HepG2 (cell line): ENCODE results near the gene PRDM8. TPM values are rescaled to one million over a fixed set of nuclear protein-coding genes. Genes with fewer than 3 reads are reported as not detected.

Source experiments
- ATAC-seq: fragments of 200-7000 bp; cut with Tn5 transposase; 3 replicates; pipeline ENCODE4 v1.9.1; 2020; ENCODE audit warnings: mild to moderate bottlenecking, moderate library complexity
- BruUV-seq: library from RNA; stranded (reverse); fragments of 400-500 nt; replicated peaks from 2 replicates; lab custom pipeline; 2021; lab: Mats Ljungman, UMichigan
- CTCF ChIA-PET: fragments of 300-600 bp; formaldehyde crosslinking; extraction: SDS; loops from one replicate; lab custom pipeline; 2021; ENCODE audit warnings: low total read pairs, inconsistent platforms, low intra/inter-chr PET ratio; lab: Yijun Ruan, JAX
- POLR2A ChIA-PET: fragments of 350-600 bp; sonication (Branson Sonifier 250); formaldehyde crosslinking; loops from one replicate; lab custom pipeline; 2020; ENCODE audit warnings: antibody characterized with exemption, inconsistent platforms; lab: Yijun Ruan, JAX
- DNase-seq: peaks from one replicate; pipeline ENCODE4 v3.0.0-alpha.2; 2015; ENCODE audit warnings: low spot score
- FAIRE-seq: peaks from 3 replicates; lab custom pipeline; 2011; peaks lifted over from hg19 to GRCh38; lab: Jason Lieb, UNC
- H2AFZ ChIP-seq: one replicate; pipeline ENCODE4 v1.6.1; 2011; ENCODE audit warnings: low read length, inconsistent platforms
- H3K27ac ChIP-seq: fragments of 300-600 bp; 3 replicates; pipeline ENCODE4 v1.8.0; 2011; ENCODE audit warnings: mixed run types, mild to moderate bottlenecking, mixed read lengths, low read length, inconsistent platforms; ENCODE audit not compliant: insufficient read depth; ENCODE audit errors: extremely low read length
- H3K27me3 ChIP-seq, 2 experiments: fragments of 200-600 bp in 1 of 2; 2 replicates in 1 of 2; 3 replicates in 1 of 2; pipeline versions ENCODE4 v1.6.0 to v1.8.0; 2011; ENCODE audit warnings: low read length in 2 of 2, mild to moderate bottlenecking in 2 of 2, moderate library complexity in 2 of 2, inconsistent platforms in 1 of 2; ENCODE audit not compliant: insufficient read depth in 2 of 2, control insufficient read depth in 1 of 2
- H3K36me3 ChIP-seq, 2 experiments: fragments of 200-600 bp in 1 of 2; replicated peaks in 1 of 2; 2 replicates in 1 of 2; 3 replicates in 1 of 2; pipeline versions ENCODE4 v1.5.1 to v1.8.0; 2011; ENCODE audit warnings: low read length in 2 of 2, inconsistent platforms in 1 of 2; ENCODE audit not compliant: insufficient read depth in 2 of 2, control insufficient read depth in 1 of 2
- H3K4me1 ChIP-seq: 2 replicates; pipeline ENCODE4 v1.5.1; 2012; ENCODE audit warnings: low read length, inconsistent platforms; ENCODE audit not compliant: insufficient read depth
- H3K4me2 ChIP-seq: 2 replicates; pipeline ENCODE4 v1.6.0; 2011; ENCODE audit warnings: low read depth, low read length, inconsistent platforms
- H3K4me3 ChIP-seq, 3 experiments: fragments of 200-600 bp in 1 of 3; sonication (generic), shearing (Covaris generic) in 1 of 3; replicated peaks in 1 of 3; 2 replicates each; pipeline ENCODE4 v1.5.1; 2011 to 2016; ENCODE audit warnings: low read length in 3 of 3, inconsistent platforms in 2 of 3, low read depth in 2 of 3, mild to moderate bottlenecking in 2 of 3, control low read depth in 1 of 3, mixed read lengths in 1 of 3; ENCODE audit not compliant: insufficient read depth in 1 of 3
- H3K79me2 ChIP-seq: one replicate; pipeline ENCODE4 v1.6.1; 2011; ENCODE audit warnings: low read length, inconsistent platforms; ENCODE audit not compliant: insufficient read depth
- H3K9ac ChIP-seq: 2 replicates; pipeline ENCODE4 v1.6.0; 2011; ENCODE audit warnings: mild to moderate bottlenecking, low read depth, low read length, inconsistent platforms; ENCODE audit not compliant: insufficient read depth
- H3K9me3 ChIP-seq: 2 replicates; pipeline ENCODE4 v1.5.1; 2012; ENCODE audit warnings: mild to moderate bottlenecking, low read length
- H4K20me1 ChIP-seq: 2 replicates; pipeline ENCODE4 v1.6.0; 2011; ENCODE audit warnings: inconsistent platforms, mild to moderate bottlenecking, low read length, moderate library complexity; ENCODE audit not compliant: insufficient read depth
- ADNP ChIP-seq: sonication (generic); formaldehyde crosslinking; IDR thresholded peaks from 2 replicates; pipeline ENCODE4 v1.4.0; 2020; ENCODE audit warnings: missing genetic modification reagents
- FOSL2 ChIP-seq: sonication (generic); formaldehyde crosslinking; IDR thresholded peaks from 2 replicates; pipeline ENCODE4 v1.4.0; 2020; ENCODE audit warnings: missing genetic modification reagents
- HOXA5 ChIP-seq: sonication (generic); formaldehyde crosslinking; IDR thresholded peaks from 2 replicates; pipeline ENCODE4 v1.4.0; 2020; ENCODE audit warnings: missing genetic modification reagents
- IKZF1 ChIP-seq: fragments of 450-650 bp; IDR thresholded peaks from 2 replicates; pipeline ENCODE4 v1.7.1; 2016
- KAT7 ChIP-seq: IDR thresholded peaks from 2 replicates; pipeline ENCODE4 v1.6.1; 2018; ENCODE audit warnings: borderline replicate concordance, missing compliant biosample characterization
- PAF1 ChIP-seq: IDR thresholded peaks from 2 replicates; pipeline ENCODE4 v1.6.1; 2016; ENCODE audit warnings: missing genetic modification reagents, missing compliant biosample characterization
- SMARCC2 ChIP-seq: fragments of 450-650 bp; IDR thresholded peaks from 2 replicates; pipeline ENCODE4 v1.6.1; 2017; ENCODE audit warnings: antibody characterized with exemption, mild to moderate bottlenecking
- SRSF1 ChIP-seq: fragments of 200-400 bp; formaldehyde crosslinking; optimal IDR thresholded peaks from 2 replicates; pipeline ENCODE3; 2017; ENCODE audit warnings: mild to moderate bottlenecking, low read depth, low read length, moderate library complexity
- TOPORS ChIP-seq: sonication (generic); formaldehyde crosslinking; IDR thresholded peaks from 2 replicates; pipeline ENCODE4 v1.8.0; 2023; ENCODE audit warnings: mild to moderate bottlenecking, missing genetic modification reagents
- ZNF841 ChIP-seq: sonication (generic); formaldehyde crosslinking; IDR thresholded peaks from 2 replicates; pipeline ENCODE4 v1.8.1; 2023; ENCODE audit warnings: missing genetic modification reagents, borderline replicate concordance
- WGBS: methylation state at CpG from one replicate; pipeline ENCODE4 v1.1.6; 2017; ENCODE audit warnings: low lambda C conversion rate; 5-methylcytosine and 5-hydroxymethylcytosine counted together
- in situ Hi-C: cut with HindIII; loops from 2 replicates; pipeline ENCODE4 v1.10.0; 2017; ENCODE audit warnings: low pct_unique_long_range_greater_than_20kb; ENCODE audit not compliant: extremely low pct_ligation_motif_present
- intact Hi-C: fragments of 100-400 bp; cut with micrococcal nuclease; formaldehyde crosslinking; loops from one replicate; pipeline ENCODE4 v1.10.0; 2022; ENCODE audit not compliant: unreplicated experiment
- polyA plus RNA-seq, 8 experiments: library from polyadenylated mRNA; depleted of rRNA in 3 of 8; stranded (reverse) in 7 of 8; unstranded in 1 of 8; fragments of >200 nt; fragmentation: Illumina TruSeq in 4 of 8; extraction: Trizol in 4 of 8; gene quantifications; 2 replicates each; pipeline versions ENCODE4 v1.2.1 to v1.2.3, GENCODE V29; 2011 to 2016; ENCODE audit warnings: low read depth in 4 of 8, missing spikeins in 1 of 8, mixed read lengths in 1 of 8; ENCODE audit not compliant: insufficient read depth in 1 of 8
- total RNA-seq, 5 experiments: library from RNA; depleted of rRNA; stranded (reverse); fragments of >200 nt; fragmentation: Illumina TruSeq; extraction: Trizol; gene quantifications; 2 replicates each; pipeline ENCODE4 v1.2.3, GENCODE V29; 2016; ENCODE audit warnings: low read depth in 1 of 5
- TF ChIP-seq, protein P1 (sequence below): sonication (generic); formaldehyde crosslinking; IDR thresholded peaks from 2 replicates; pipeline ENCODE4 v1.4.0; 2020; ENCODE audit warnings: missing genetic modification reagents, mild to moderate bottlenecking, borderline replicate concordance
- TF ChIP-seq, protein P2 (sequence below): conservative IDR thresholded peaks from 2 replicates; pipeline ENCODE4 v1.6.1; 2018; ENCODE audit warnings: missing genetic modification reagents

Gene PRDM8
- total and polyA plus RNA-seq, 2 of the 13 experiments (the other 11 are each of a cell fraction or from before 2014, with no cell fraction given), result 0.09 TPM; not detected in 1

DNA sequence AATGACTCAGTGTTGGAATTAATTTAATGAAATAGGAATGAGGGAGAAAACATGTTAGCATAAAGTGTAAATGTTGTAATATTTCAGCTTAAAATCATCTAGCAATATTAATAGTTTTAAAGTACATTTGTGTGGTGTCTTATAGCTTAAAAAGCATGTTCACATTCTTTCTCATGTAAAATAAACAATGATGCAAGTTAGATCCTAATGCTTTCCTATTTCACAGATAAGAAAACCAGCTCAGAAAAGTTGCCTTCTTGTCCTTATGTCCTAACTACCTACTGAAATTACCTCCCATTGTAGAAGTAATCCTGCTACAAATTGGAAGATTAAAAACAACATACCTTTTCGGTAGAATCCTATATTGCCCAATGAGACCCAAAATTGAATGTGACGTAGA, 40.9 kb upstream of the PRDM8 start:
- POLR2A ChIA-PET, result no interaction called here
- TF ChIP-seq ZNF841 (CRISPR knock-in tag) (no peak), FOSL2 (CRISPR knock-in tag) (no peak), KAT7 (CRISPR knock-in tag) (no peak), SMARCC2 (no peak), SRSF1 (no peak), PAF1 (CRISPR knock-in tag) (no peak), HOXA5 (CRISPR knock-in tag) (no peak), ADNP (no peak), IKZF1 (no peak), TOPORS (CRISPR knock-in tag) (no peak)
- TF ChIP-seq, protein P1, sequence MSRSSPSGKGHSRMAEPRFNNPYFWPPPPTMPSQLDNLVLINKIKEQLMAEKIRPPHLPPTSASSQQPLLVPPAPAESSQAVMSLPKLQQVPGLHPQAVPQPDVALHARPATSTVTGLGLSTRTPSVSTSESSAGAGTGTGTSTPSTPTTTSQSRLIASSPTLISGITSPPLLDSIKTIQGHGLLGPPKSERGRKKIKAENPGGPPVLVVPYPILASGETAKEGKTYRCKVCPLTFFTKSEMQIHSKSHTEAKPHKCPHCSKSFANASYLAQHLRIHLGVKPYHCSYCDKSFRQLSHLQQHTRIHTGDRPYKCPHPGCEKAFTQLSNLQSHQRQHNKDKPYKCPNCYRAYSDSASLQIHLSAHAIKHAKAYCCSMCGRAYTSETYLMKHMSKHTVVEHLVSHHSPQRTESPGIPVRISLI (CRISPR knock-in tag), result no peak
- TF ChIP-seq, protein P2, sequence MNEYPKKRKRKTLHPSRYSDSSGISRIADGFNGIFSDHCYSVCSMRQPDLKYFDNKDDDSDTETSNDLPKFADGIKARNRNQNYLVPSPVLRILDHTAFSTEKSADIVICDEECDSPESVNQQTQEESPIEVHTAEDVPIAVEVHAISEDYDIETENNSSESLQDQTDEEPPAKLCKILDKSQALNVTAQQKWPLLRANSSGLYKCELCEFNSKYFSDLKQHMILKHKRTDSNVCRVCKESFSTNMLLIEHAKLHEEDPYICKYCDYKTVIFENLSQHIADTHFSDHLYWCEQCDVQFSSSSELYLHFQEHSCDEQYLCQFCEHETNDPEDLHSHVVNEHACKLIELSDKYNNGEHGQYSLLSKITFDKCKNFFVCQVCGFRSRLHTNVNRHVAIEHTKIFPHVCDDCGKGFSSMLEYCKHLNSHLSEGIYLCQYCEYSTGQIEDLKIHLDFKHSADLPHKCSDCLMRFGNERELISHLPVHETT (CRISPR knock-in tag), result no peak
- H3K27ac ChIP-seq, result no peak overlapping the region
- no peak overlapping the region for H3K4me3 ChIP-seq
- intact Hi-C loops (no loop called here), in situ Hi-C loops (no loop called here)
- H2AFZ ChIP-seq, result no peak overlapping the region
- no peaks in the 10 kb centered on the region for H3K4me1 ChIP-seq
- H4K20me1 ChIP-seq, result no peaks in the 10 kb centered on the region
- no peaks in the 10 kb centered on the region for H3K79me2 ChIP-seq
- no peak overlapping the region for H3K9ac ChIP-seq
- 30% methylated on average over 2 of the region's 2 CpGs for WGBS
- CTCF ChIA-PET, result no interaction called here
- no peaks in the 10 kb centered on the region for H3K9me3 ChIP-seq
- DNase-seq, result no peak
- no peak for FAIRE-seq
- no peak for ATAC-seq
- H3K4me2 ChIP-seq, result no peak overlapping the region
- H3K27me3 ChIP-seq, result no peaks in the 10 kb centered on the region; a peak in 1 of 5 replicates
- H3K36me3 ChIP-seq, result no peaks in the 10 kb centered on the region
- no TSS peak for BruUV-seq
